ENCODE results near the gene PSMA3.

DNA sequence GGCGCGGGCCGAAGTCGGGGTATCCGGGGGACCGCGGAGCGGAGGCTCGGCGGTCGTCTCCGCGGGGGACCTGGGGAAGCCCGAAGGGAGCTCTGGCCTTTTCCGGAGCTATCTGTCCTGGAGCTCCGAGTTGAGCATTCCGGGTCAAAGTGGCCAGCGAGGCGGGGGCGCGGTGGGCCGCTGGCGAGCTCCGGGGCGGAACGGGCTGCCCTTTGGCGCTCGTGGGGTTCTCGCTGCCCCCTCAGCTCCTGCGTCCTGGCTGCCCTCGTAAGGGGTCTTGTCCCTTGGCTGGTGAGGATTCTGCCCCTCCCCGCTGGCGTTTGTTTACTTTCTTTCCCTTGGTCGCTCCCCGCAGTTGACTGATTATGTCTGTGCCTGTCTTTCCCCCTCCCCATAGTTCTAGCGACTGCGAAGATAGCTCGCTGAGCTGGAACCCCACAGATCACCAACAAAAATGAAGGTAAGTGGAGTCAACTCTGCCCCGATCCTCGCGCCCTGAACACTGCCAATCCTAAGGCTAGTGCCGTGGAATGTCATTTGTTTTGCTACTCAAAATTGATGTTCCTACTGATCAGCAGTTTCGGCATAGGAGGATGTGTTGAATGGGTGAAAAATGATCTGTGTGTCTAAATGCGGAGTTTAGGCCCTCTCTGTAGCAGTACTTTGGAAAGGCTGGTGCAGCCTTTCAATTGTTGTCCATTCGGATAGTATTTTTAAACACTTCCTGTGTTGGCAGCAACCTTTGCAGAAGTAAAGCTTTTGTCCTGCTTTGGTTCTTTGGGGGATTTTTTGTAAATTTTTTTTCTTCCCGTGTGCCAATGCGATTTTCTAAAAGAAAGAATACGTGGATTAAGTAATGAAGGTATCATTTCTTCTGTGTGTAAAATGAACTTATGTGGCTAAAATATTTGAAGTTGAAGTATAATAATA is 55.0 kb downstream of the PSMA3 start:
- TF ChIP-seq, protein P1, sequence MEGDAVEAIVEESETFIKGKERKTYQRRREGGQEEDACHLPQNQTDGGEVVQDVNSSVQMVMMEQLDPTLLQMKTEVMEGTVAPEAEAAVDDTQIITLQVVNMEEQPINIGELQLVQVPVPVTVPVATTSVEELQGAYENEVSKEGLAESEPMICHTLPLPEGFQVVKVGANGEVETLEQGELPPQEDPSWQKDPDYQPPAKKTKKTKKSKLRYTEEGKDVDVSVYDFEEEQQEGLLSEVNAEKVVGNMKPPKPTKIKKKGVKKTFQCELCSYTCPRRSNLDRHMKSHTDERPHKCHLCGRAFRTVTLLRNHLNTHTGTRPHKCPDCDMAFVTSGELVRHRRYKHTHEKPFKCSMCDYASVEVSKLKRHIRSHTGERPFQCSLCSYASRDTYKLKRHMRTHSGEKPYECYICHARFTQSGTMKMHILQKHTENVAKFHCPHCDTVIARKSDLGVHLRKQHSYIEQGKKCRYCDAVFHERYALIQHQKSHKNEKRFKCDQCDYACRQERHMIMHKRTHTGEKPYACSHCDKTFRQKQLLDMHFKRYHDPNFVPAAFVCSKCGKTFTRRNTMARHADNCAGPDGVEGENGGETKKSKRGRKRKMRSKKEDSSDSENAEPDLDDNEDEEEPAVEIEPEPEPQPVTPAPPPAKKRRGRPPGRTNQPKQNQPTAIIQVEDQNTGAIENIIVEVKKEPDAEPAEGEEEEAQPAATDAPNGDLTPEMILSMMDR (IDR thresholded peaks at IDR 0.05; ENCODE audit: insufficient read depth, low read depth, low read length) = no peak
- no peak for TF ChIP-seq EZH2 (IDR thresholded peaks at IDR 0.05; ENCODE audit: insufficient read depth, low read length)

All from astrocyte (in vitro differentiated cells and primary cell).